DMS 273 treated with DMSO at 0.1 percent for 48 hours (cell line): ENCODE measurements around the gene SCN8A.

ENCODE experiments used
- DNase-seq: peaks from one replicate; lab custom pipeline; 2025; lab: John Stamatoyannopoulos, UW

The SCN8A gene

DNA sequence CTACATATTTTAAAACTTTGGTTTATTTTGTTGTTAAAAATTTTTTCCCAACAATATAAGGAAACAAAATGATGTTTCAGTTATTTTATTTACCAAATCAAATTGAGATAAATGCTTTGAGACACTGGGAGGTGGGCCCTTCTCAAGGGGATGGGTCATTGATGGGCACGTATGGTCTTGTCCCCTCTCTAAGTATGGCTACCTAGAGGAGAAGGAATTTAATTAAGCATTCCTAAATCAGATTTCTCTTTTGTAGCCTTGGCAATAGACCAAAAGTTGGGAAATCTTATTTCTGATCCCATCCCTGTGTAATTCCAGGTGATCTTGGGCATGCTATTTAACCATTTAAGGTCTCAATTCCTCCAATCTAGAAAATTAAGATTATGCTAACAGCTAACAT lies 79.0 kb downstream of the SCN8A start:
- DNase-seq = no peak

DNA sequence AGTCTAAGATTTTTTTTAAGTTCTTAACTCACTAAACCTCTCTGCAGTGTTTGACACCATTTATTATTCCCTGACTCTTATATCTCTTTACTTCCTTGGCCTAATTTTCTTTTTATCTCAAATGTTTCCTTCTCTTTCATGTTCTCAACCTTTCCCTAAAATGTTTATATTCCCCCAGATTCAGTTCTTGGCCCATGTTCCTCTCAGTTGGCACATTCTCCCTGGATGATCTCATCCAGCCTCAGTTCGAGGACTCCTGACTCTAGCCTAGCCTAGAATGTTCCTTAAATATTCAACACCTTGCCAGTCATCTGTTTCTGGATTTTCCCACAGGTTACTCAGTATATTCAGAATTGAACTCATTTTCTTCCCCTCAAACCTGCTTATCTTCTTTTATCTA lies 81.3 kb downstream of the SCN8A start:
- no peak for DNase-seq

DNA sequence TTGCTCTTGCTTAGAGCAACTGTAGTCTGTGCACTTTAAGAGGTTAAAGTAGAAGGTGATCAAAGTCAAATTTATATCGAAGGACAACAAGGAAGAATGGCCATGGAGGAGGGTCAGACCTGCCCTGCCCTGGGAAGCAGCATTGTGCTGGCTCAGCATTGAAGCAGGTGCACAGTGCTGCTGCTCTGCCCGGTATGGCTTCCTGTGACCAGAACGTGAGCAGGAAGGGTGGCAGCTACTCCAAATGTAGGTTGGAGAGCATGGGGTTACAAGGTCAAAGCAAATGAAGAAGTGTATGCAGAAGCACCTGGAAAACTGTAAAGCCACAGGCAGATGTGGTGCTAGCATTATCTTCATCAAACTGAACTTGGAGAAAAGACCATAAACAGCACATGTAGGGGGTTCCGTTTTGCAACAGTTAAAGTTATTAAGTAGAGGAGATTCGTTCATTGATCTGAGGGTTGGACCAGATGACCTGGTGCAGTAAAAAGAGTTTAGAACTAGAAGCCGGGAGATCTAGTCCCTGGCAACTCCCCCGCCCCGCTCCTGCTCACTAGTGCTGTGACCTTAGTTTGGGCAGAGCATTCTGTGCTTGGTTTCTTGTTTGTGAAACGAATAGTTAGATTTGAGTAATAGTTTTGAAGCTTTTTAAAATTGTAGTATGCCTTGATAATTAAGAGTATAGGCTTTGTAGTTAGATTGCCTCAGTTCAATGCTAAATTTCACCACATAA lies 84.2 kb downstream of the SCN8A start:
- no peak for DNase-seq

DNA sequence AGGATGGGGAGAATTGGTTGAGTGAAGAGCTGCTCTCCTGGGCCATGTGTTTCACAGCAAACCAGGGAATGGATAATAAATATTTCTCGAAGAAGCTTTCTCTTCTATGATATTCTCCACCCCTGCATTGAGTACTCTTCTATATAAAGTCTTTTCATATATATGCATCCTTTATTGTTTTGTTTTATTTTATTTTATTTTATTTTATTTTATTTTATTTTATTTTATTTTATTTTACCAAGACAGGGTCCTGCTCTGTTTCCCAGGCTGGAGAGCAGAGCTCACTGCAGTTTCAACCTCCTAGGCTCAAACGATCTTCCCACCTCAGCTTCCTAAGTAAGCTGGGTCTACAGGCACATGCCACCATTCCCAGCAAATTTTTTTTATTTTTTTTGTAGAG lies 85.8 kb downstream of the SCN8A start:
- no peak for DNase-seq

DNA sequence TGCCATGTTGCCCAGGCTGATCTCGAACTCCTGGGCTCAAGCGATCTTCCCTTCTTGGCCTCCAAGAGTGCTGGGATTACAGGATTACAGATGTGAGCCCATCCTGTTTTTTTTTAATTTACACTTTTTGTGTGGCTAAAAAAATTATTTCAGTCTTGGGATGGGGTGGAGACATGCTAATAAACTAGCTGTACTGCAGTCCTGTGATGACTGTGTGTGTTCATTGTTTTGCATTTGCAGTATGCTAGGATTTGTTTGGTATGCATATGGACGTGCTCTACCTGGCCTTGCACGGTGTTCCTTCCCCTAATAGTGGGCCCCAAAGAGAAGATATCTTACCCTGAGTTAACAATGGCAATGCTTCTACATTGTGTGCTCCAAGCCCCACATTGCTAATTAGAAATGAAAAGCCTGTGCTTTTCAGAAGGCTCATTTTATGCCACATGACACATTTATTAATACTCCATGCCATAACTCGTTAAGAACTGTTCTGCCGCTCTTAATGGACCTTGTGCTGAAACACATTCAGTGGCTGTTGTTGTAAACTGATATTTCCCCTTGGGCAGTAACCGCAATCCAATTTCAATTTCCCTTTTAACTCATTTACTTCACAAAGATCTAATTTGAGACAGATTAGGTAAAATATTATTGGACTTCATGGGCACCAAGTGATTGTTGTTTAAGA lies 86.4 kb downstream of the SCN8A start:
- DNase-seq = no peak

DNA sequence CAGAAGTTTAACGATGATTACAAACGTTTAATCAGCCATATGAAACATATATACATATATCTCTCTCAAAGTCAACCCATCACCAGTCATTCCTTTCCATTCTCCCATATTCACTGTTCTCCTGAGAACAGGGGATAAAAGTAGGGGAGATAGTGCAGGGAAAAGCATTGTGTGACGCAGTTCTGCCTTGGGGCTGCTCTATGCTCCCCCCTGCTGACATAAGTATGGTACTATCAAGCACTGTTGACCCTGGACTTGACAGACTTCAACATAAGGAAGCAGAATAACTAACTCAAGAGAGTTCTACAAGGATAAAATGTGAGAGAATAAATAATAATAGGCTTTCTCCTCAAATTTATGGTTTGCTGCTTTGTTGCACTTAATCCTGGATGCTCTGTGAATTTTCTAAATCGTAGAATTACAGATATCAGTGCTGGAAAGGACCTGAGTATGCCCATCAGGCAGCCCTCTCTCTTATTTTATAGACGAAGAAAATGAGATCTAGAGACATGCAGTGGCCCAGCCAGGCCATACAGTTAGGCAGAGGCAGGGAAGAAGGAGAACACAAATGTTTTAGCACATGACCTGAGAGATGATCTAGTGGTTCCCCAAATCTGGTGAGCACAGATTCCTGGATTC lies 87.2 kb downstream of the SCN8A start:
- no peak for DNase-seq

DNA sequence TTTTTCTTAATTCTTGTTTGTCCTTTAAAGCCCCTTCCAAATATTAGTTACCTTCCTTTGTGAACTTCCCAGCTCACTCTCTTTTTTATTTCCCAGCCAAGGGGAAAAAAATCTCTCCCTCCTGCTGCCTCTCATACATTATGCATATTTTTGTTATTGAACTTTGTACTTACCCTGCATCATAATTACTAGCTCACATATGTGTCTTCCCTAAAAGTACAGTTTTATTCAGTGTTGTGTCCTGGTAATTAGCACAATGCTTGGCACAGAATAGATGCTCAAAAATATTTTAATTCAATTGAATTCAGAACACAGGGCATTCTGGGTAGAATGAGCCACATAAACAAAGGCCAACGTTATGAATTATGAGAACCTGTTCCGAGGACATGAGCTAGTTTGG lies 91.9 kb downstream of the SCN8A start:
- DNase-seq = no peak

DNA sequence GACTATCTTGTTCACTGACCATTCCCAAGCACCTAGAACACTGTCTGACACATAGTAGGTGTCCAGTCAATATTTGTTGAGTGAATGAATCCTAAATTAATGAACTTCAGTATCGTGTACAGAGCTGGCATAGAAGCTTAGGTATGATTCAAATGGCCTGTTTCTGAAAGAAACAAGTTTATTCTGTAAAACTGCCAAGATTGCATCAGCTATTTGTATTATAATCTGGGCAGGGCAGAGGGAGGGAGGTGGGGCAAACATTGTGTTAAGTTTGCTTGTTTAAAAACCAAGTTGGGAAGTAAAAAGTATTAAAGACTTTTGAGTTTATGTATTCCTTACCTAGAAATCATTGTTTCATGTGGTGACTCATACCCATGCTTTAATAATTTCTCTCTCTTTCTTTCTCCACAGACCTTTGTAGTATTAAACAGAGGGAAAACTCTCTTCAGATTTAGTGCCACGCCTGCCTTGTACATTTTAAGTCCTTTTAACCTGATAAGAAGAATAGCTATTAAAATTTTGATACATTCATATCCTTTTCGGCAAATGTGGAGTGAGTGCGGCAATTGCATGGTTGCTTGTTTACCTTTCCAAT lies 92.8 kb downstream of the SCN8A start:
- DNase-seq = no peak

DNA sequence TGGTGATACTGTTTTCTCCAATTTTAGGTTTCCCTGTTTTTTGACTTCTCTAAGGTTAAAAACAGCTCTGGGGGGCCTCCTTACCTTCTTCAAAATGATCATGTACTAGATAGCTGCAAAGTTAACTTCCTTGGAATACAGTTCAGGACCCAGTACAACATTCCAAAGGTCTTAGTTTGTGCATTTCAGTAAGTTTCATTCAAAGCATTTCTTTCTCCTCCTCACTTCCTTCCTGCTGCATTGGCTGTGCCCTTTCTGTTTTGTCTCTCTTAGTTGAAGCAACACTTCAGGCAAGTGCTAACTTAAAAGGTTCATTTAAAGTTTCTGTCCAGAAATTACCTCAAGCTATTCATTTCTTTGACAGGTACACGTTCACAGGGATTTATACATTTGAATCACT lies 95.7 kb downstream of the SCN8A start:
- DNase-seq = no peak

DNA sequence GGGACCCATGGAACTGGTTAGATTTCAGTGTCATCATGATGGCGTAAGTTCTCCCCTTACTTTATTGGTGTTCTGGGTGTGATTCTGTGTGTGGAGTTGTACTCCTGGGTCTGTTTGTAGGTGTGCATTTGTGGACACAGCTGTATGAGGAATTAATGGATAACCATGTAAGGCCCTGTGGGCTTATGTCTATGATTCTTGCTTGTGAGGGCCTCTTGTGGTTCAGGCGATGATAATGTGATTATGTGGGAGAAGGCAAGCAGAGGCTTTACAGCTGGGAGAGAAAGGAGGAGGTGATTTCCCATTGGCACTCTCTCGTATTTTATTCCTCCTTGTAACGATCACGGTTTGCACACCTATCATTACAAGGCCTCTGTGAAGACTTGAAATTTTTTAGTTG lies 96.1 kb downstream of the SCN8A start:
- DNase-seq = no peak

DNA sequence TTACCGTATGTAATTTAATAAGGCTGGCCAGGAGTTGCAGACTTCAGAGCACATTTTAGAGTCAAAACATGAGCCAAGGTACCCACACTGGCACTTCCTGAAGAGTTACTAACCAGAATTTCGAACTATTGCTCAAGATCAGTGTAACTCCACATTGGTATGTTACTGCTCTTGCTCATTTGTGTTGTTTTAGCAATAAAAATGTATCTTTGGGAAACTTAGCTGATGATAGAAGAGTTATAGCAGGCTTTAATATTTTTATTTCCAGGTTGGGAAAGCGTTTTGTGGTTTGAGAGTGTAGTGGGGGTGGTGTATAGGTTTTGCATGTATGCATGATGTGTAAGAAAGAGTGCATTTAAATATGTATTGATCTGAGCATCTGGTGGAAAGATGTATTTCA lies 96.6 kb downstream of the SCN8A start:
- no peak for DNase-seq

DNA sequence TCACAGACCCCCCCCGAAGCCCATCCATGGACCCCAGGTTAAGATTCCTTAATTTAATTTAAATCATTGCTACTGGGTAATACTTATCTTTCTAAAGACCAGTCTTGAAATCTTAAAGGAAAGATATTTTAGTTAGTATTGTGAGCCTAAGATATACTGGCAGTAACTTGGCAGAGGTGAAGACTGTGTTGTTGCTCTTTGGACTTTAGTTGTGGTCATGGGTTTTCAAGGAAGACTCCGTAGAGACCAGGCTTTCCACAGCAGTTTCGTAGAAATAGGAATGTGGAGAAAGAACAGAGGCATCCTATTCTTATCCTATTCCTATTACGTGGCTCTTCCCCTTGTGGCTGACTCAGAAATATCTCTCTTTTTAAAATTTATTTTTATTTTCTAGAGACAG lies 99.0 kb downstream of the SCN8A start:
- no peak for DNase-seq

DNA sequence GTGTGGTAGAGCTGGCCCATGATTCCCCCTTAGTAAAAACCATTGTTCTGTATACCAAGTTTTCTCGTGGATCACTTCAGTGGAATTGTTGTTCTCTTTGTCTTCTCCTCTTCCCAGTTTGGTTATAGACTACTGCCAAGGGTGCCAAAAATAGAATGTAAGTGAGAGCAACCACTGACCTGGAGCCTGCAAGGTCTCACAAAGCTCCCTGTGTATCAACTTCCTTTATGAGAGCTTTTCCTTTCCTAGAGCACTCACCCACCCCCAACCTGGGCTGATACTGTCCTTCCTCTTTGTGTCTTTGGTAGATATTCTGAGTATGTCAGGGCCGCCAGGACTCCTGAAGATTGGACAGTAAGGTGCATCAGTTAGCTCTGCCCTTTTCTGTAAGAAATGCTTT lies 101.0 kb downstream of the SCN8A start:
- no peak for DNase-seq

DNA sequence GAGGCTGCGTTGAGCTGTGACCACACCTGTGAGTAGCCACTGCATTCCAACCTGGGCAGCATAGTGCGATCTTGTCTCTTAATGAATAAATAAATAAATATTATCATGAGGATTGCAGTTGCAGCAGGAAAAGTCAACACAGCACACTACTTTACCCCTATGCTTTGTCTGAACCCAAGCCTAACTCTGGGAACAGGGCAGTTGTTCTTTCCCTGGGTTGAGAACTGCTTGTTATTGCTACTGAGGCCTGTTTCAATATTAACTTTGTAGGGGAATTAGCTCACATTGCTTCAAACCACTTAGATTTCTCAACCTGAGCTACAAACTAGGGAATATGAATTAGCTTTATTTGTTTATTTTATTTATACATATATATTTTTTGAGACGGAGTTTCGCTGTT lies 102.5 kb downstream of the SCN8A start:
- DNase-seq = no peak

DNA sequence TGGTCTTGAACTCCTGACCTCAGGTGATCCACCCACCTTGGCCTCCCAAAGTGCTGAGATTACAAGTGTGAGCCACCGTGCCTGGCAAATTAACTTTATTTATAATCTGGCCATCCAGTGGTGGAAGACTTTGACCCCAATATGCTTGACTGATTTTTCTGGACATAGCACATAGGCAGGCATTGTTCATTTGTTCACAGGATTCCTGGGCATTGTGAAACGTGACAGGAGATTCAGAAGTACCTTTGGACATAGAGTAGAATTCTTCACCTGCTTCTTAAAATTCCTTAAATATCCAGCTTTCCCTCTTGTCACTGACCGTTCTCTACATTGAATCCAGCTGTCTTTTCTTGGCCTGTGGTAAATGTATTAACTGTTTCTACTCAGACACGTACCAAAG lies 103.1 kb downstream of the SCN8A start:
- DNase-seq = no peak

DNA sequence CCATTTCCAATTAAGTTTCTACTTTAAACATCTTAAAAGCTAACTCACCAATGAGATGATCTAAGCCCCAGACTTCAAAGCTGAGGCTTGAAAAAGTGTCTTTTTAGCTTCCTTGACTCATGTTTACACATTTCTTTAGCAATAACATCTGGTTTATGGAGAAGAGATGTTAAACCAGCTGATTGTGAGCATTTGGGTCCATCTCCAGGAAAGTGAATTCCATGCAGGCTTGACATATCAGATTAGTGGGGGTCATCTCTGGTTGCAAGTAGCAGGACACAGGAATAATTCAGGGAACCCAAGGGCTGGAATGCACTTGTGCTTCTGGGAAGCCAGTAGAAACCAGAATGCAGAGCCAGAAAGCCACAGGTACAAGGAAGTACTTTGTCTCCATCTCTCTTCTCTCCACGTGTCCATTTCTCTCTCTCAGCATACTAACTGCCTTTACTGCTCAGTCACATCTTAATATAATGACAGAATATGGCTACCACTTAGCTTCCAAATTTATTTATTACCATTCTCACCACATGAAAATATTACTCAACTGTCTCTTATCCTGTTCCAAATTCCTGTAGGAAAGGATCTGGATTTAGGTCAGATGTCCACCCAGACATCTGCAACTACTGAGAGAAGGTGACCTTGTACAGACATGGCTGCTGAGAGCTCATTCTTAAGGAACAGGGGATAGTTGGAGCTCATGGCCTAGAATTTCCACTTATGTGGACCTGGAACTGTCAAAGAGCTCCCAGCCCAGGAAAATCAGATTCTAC lies 104.4 kb downstream of the SCN8A start:
- DNase-seq = no peak

DNA sequence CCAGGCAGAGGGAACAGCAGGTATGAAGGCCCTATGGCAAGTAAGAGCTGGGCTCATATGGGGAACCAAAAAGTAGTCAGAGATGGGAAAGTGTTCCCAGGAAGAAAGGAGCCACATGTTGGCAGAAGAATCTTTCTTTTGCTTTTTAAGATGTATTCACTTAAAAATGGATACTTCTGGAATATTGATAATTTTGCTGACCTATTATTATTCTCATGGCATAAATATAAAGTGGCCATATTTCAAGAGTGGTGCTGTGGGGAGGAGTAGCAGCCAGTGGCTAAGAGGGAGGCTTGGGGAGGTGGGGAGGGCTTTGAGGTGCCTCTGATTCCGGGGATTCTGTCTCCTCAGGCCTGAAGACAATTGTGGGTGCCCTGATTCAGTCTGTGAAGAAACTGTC lies 108.2 kb downstream of the SCN8A start:
- no peak for DNase-seq

DNA sequence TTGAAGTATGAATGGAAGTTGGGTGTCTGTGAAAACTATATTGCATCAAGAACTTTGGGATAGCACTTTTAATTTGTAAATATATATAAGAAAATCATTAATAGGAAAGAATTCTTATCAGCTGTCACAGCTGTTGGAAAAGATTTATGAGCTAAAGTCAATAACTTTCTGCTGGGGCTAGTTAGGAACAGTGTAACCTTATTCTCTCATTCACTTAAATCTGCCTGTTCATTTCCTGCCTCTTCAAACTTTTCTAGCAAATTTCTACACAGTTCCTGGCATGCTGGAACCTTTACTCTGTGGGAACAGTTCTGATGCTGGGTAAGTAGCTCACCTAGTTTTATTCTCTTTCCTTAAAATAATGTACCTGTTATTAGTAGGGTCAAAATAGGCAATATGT lies 109.9 kb downstream of the SCN8A start:
- DNase-seq = no peak

DNA sequence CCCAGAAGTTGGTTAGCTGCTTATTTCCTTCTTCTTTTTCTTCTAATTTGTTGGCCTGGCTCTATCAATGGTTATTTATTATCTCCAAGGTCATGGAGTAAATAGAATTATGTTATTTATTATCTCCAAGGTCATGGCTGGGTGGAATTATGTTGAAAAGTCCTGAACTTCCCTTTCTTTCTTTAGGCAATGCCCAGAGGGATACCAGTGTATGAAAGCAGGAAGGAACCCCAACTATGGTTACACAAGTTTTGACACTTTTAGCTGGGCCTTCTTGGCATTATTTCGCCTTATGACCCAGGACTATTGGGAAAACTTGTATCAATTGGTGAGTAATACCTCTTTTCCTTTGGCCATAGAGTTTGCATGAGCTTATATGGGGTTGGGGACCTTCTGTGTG lies 111.6 kb downstream of the SCN8A start:
- no peak for DNase-seq

DNA sequence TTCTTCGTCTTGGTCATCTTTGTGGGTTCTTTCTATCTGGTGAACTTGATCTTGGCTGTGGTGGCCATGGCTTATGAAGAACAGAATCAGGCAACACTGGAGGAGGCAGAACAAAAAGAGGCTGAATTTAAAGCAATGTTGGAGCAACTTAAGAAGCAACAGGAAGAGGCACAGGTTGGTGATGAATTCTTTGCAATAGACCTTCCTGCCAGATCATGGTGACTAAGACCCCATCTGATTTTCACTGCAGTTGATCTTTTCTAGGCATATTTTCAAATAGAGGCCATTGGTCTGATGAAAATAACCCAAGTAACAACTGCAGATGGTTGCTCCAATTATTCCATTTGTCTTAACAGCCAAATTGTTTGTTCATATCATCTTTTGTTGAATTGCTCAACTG lies 114.4 kb downstream of the SCN8A start:
- DNase-seq = no peak

DNA sequence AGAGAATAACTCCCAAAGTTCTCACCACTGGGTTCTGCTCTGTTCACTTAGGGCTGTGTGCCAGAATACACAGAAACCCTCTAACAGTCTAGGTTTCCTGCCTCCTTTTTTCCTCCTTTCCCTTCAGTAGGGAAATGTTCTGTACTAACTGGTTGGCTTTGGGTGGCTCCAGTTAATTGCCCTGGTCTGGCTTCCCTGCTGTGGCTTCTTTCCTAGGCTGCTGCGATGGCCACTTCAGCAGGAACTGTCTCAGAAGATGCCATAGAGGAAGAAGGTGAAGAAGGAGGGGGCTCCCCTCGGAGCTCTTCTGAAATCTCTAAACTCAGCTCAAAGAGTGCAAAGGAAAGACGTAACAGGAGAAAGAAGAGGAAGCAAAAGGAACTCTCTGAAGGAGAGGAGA lies 115.2 kb downstream of the SCN8A start:
- no peak for DNase-seq

DNA sequence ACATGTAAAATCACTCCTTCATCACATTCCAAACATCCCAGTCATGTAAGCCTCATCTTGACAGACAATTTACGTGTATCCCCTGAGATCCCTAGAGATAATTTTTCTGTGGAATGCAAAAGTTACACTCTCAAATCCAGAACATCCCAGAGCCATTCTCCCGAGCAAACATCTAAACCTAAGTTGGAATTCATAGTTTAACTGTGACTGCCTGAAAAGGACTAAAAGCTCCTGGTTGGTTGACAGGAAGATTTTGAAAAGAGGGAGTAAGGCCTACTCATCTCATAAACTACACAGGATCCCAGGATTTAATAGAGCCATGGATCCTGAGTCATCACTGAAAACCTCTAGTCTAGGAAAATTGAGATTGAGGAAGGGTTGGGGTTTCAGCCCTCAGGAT lies 123.6 kb downstream of the SCN8A start:
- DNase-seq = no peak
